CD4-positive, alpha-beta T cell treated with Interleukin-2 at 100 ng/mL for 4 hours (primary cell): ENCODE measurements around the gene MMP15.
"Not testable (repeated sequence)": the region's sequence is repeated elsewhere in the genome, so short reads cannot be mapped to it uniquely, and the experiment has no call there.

Experiments used
- DNase-seq: peaks from one replicate; pipeline ENCODE4 v3.0.0-alpha.2; 2020; ENCODE audit warnings: low spot score

MMP15 gene

GRCh38 chr16:58086381-58087208 lies 61.0 kb downstream of the MMP15 start:
- DNase-seq = no peak

DNA sequence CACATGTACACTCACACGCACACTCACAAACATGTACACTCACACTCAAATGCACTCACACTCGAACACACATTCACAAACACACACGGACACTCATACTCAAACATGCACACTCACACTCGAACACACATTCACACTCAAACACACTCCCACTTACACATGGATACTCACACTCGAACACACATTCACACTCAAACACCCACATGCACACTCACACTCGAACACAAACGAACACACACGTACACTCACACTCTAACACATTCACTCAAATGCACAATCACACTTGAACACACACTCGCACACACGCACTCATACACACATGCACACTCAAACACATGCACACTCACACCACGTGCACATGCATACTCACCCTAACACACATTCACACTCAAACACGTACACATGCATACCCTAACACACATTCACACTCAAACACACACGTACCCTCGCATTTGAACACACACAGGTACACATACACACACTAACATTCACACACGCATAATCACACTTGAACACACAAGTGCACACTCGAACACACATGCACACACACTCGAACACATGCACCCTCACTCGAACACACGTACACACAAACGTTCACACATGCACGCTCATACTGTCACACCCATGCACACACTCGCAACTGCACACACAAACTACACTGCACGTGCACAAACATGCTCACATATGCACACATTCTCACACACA lies 61.8 kb downstream of the MMP15 start:
- no peak for DNase-seq

DNA sequence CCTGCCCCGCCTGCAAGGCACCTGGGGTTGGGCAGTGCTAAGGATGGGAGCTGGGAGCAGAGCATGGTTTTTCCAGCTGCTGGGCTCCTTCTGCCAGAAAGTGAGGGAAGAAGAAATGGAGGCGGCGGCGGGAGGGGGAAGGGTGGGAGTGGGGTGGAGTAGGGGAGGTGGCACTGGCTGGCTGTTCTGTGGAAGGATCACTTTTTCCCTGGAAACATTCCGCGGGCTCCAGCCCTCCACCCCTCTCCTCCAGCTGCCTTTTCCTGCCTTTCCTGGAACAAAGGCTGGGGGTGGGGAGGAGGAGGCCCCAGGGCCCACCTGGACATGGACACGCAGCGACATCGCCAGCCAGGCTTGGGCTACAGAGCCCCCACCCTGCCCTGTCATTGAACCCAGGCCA lies 62.5 kb downstream of the MMP15 start:
- DNase-seq = no peak

GRCh38 chr16:58090396-58090795 lies 64.8 kb downstream of the MMP15 start:
- DNase-seq = not testable (repeated sequence)

GRCh38 chr16:58094026-58094425 lies 68.5 kb downstream of the MMP15 start:
- no peak for DNase-seq

DNA sequence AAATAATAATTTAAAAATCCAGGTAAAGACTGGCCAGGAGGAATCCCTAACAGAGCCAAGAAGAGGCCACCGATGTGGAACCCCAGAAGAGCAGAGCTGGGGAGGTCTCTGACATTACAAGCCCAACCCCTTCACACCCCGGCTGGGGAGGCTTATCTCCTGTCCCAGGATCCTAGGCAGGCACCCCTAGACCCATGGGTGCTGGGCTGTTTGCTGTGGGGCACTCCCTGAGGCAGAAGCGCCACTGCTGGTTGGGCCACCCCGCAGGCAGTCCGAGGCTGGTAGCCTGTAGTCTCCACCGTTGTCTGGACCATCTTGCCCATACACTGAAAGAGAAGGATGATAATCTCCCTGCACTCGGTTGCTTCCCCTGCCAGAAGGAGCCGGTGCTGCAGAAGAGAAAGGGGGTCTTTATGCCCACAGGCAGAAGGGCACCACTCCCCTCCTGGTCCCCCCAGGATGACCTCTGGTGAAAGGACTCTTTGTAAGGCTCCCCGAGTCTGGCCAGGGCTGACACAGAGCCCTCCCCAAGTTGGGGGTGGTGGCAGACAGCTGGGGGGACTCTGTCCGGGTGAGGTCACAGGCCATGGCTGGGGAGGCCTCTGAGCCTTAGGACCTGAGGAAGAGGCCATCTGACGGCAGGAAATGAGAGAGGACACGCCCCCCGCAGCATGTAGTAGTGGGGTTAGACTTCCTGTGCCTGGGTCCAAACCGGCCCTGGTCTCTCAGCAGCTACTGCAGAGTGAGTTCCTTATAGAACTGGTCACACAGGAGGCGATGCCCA lies 69.4 kb downstream of the MMP15 start:
- no peak for DNase-seq

DNA sequence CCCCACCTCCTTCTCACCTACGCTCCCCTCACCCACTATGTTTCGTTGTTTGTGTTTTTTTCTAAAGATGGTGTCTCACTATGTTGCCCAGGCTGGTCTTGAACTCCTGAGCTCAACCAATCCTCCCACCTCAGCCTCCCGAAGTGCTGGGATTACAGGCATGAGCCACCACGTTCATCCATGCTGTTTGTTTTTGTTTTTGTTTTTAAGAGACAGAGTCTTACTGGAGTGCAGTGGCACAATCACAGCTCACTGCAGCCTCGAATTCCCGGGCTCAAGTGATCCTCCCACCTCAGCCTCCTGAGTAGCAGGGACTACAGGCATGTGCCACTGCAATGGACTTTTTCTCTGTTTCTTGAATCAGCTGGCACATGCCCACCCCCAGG lies 70.0 kb downstream of the MMP15 start:
- DNase-seq = not testable (repeated sequence)

DNA sequence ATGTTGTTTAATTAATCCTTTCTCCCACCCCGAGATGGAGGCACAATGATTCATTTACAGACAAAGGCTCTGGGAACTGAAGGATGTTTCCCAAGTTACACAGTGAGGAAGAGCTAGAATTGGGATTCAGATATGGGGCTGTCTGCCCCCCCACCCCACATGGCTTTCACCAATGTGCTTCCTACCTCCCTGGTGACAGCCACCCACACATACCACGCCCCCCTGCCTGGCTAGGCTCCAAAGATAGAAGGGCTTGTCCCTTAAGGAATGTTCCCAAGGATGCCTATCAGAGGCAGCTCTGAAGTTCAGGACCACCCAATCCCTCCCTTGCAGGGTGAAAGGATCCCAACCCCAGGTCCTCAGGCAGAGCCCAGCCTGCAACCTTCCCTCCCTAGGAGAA lies 70.7 kb downstream of the MMP15 start:
- no peak for DNase-seq
